GM18907 (cell line): ENCODE measurements around the gene TST.

Source experiments
- ATAC-seq: cut with Tn5 transposase; IDR thresholded peaks from one replicate; pipeline ENCODE4 v1.9.1; 2021; ENCODE audit warnings: mild to moderate bottlenecking, moderate library complexity; ENCODE audit not compliant: unreplicated experiment

TST gene

GRCh38 chr22:37016134-37016910 is 2.9 kb downstream of the TST start:
- ATAC-seq, result no peak

GRCh38 chr22:37015587-37015878 is 3.7 kb downstream of the TST start:
- no peak for ATAC-seq

GRCh38 chr22:37014835-37015586 is 4.2 kb downstream of the TST start:
- ATAC-seq, result no peak

GRCh38 chr22:37014415-37014806 is 4.8 kb downstream of the TST start:
- no peak for ATAC-seq

- ATAC-seq, result no peak
Observed at GRCh38 chr22:37012956-37013355, 6.3 kb downstream of the TST start.

- no peak for ATAC-seq
Observed at GRCh38 chr22:37012262-37012904, 6.9 kb downstream of the TST start.

- no peak for ATAC-seq
Observed at GRCh38 chr22:37011472-37011871, 7.8 kb downstream of the TST start.

GRCh38 chr22:37010976-37011375 is 8.3 kb downstream of the TST start:
- ATAC-seq, result no peak

GRCh38 chr22:37010174-37010573 is 9.1 kb downstream of the TST start:
- ATAC-seq, result no peak

- no peak for ATAC-seq
Observed at GRCh38 chr22:37009490-37009889, 9.8 kb downstream of the TST start.

- ATAC-seq, result no peak
Observed at GRCh38 chr22:37008365-37008764, 10.9 kb downstream of the TST start.

- ATAC-seq, result no peak
Observed at GRCh38 chr22:37007651-37008050, 11.6 kb downstream of the TST start.

GRCh38 chr22:37002633-37003032 is 16.6 kb downstream of the TST start:
- no peak for ATAC-seq

GRCh38 chr22:37001826-37002225 is 17.4 kb downstream of the TST start:
- ATAC-seq, result no peak

- ATAC-seq, result no peak
Observed at GRCh38 chr22:37000676-37001534, 18.3 kb downstream of the TST start.

- ATAC-seq, result no peak
Observed at GRCh38 chr22:36999463-36999862, 19.8 kb downstream of the TST start.

GRCh38 chr22:36998620-36999351 is 20.5 kb downstream of the TST start:
- ATAC-seq, result no peak

- ATAC-seq, result no peak
Observed at GRCh38 chr22:36997746-36998145, 21.5 kb downstream of the TST start.

GRCh38 chr22:36991206-36991605 is 28.0 kb downstream of the TST start:
- no peak for ATAC-seq

- ATAC-seq, result no peak
Observed at GRCh38 chr22:36990457-36990856, 28.8 kb downstream of the TST start.
